Breast epithelium (tissue), 4 donors: ENCODE data around the gene CEACAM16. TPM values are rescaled to one million over a fixed set of nuclear protein-coding genes. Genes with fewer than 3 reads are reported as not detected.

Experiments used
- DNase-seq, 2 donors: peaks; one replicate each; pipeline ENCODE4 v3.0.0-alpha.2; 2019; ENCODE audit warnings: low spot score in 2 of 2
- H3K27ac ChIP-seq, 2 donors: fragments of 200-600 bp; sonication (generic) in 1 of 2; one replicate each; pipeline ENCODE4 v1.5.1; 2016 to 2019; ENCODE audit warnings: mild to moderate bottlenecking in 1 of 2
- H3K27me3 ChIP-seq, 2 donors: fragments of 200-600 bp; sonication (generic) in 1 of 2; one replicate each; pipeline versions ENCODE4 v1.5.1 to v1.6.0; 2017 to 2019; ENCODE audit warnings: control low read depth in 1 of 2, mild to moderate bottlenecking in 1 of 2
- H3K36me3 ChIP-seq: fragments of 200-600 bp; one replicate; pipeline ENCODE4 v1.5.1; 2019
- H3K4me1 ChIP-seq, 2 donors: fragments of 200-600 bp; sonication (generic); one replicate each; pipeline ENCODE4 v1.5.1; 2016 to 2019; ENCODE audit warnings: control low read depth in 1 of 2
- H3K4me3 ChIP-seq, 3 donors: fragments of 200-600 bp; sonication (generic); 1 replicate in 2 of 3; 2 replicates in 1 of 3; pipeline ENCODE4 v1.5.1; 2016 to 2019; ENCODE audit warnings: mild to moderate bottlenecking in 3 of 3, moderate library complexity in 2 of 3
- H3K9me3 ChIP-seq, 2 donors: fragments of 200-600 bp; sonication (generic) in 1 of 2; one replicate each; pipeline ENCODE4 v1.5.1; 2016 to 2019; ENCODE audit warnings: control low read depth in 1 of 2
- CTCF ChIP-seq, 3 donors: fragments of 450-650 bp; IDR thresholded peaks; one replicate each; pipeline ENCODE4 v1.5.1; 2016 to 2017; ENCODE audit warnings: antibody characterized with exemption in 3 of 3, mild to moderate bottlenecking in 3 of 3, moderate library complexity in 3 of 3
- POLR2A ChIP-seq: fragments of 450-650 bp; IDR thresholded peaks from one replicate; pipeline ENCODE4 v1.6.1; 2016; ENCODE audit warnings: antibody characterized with exemption, mild to moderate bottlenecking, moderate library complexity
- POLR2AphosphoS5 ChIP-seq, 3 donors: sonication (generic); formaldehyde crosslinking; IDR thresholded peaks; one replicate each; pipeline ENCODE4 v1.6.1; 2017; ENCODE audit warnings: antibody characterized with exemption in 3 of 3
- intact Hi-C: fragments of 100-400 bp; cut with DNase I; formaldehyde crosslinking; loops from one replicate; pipeline ENCODE4 v1.15.1; 2023; ENCODE audit warnings: low total_unique reads
- total RNA-seq, 3 donors: library from RNA; depleted of rRNA; stranded (reverse); fragments of >200 nt; gene quantifications; one replicate each; pipeline ENCODE4 v1.1.0, GENCODE V29; 2016

The CEACAM16 gene
- total RNA-seq, 3 donors from 2014 or later: not detected

- no peaks in the 10 kb centered on the region for H3K9me3 ChIP-seq
- H3K4me3 ChIP-seq: peak overlapping the region; percentile 76 to 95 (median 76)
- intact Hi-C loops: no loop called here
- peak overlapping the region; percentile 91 to 96 for H3K27ac ChIP-seq
- peaks cover 10 to 23% of the 10 kb centered on the region in 2 donors for H3K4me1 ChIP-seq
- H3K27me3 ChIP-seq: no peaks in the 10 kb centered on the region
- TF ChIP-seq POLR2AphosphoS5 (IDR thresholded peaks at IDR 0.05): no peak
- TF ChIP-seq CTCF (IDR thresholded peaks at IDR 0.05): no peak
- no peak for TF ChIP-seq POLR2A
- no peak for DNase-seq
- H3K36me3 ChIP-seq: no peaks in the 10 kb centered on the region
Observed at GRCh38 chr19:44749994-44750393, 51.0 kb downstream of the CEACAM16 start.

GRCh38 chr19:44752123-44752815, 53.3 kb downstream of the CEACAM16 start:
- no peaks in the 10 kb centered on the region for H3K36me3 ChIP-seq
- peak overlapping the region; percentile 86 to 95 for H3K27ac ChIP-seq
- no peaks in the 10 kb centered on the region for H3K27me3 ChIP-seq
- peak overlapping the region in 2 of 3 donors; percentile 51 to 72 for H3K4me3 ChIP-seq
- DNase-seq: no peak
- H3K4me1 ChIP-seq: peaks cover 23 to 37% of the 10 kb centered on the region in 2 donors
- H3K9me3 ChIP-seq: no peaks in the 10 kb centered on the region
- TF ChIP-seq CTCF (IDR thresholded peaks at IDR 0.05) (no peak), POLR2AphosphoS5 (IDR thresholded peaks at IDR 0.05) (no peak), POLR2A (no peak)
- intact Hi-C loops: no loop called here

GRCh38 chr19:44752816-44753625, 54.1 kb downstream of the CEACAM16 start:
- no peaks in the 10 kb centered on the region for H3K36me3 ChIP-seq
- peaks cover 23 to 37% of the 10 kb centered on the region in 2 donors for H3K4me1 ChIP-seq
- H3K27ac ChIP-seq: peak overlapping the region; percentile 86 to 95
- no peak for TF ChIP-seq CTCF (IDR thresholded peaks at IDR 0.05)
- no peak for TF ChIP-seq POLR2A
- TF ChIP-seq POLR2AphosphoS5 (IDR thresholded peaks at IDR 0.05): peak; percentile 32 to 93 (median 35)
- H3K4me3 ChIP-seq: peak overlapping the region; percentile 40 to 72 (median 51)
- intact Hi-C loops: no loop called here
- H3K27me3 ChIP-seq: no peaks in the 10 kb centered on the region
- no peaks in the 10 kb centered on the region for H3K9me3 ChIP-seq
- peak; percentile 74 to 86 for DNase-seq

GRCh38 chr19:44753626-44753931, 54.6 kb downstream of the CEACAM16 start:
- TF ChIP-seq CTCF (IDR thresholded peaks at IDR 0.05) (no peak), POLR2AphosphoS5 (IDR thresholded peaks at IDR 0.05) (no peak), POLR2A (no peak)
- intact Hi-C loops: no loop called here

More at GRCh38 chr19:44753626-44753931, 54.6 kb downstream of the CEACAM16 start:
- no peaks in the 10 kb centered on the region for H3K36me3 ChIP-seq
- peaks cover 23 to 37% of the 10 kb centered on the region in 2 donors for H3K4me1 ChIP-seq
- peak overlapping the region; percentile 40 to 72 (median 51) for H3K4me3 ChIP-seq
- H3K27ac ChIP-seq: peak overlapping the region; percentile 86 to 95
- no peaks in the 10 kb centered on the region for H3K9me3 ChIP-seq
- H3K27me3 ChIP-seq: no peaks in the 10 kb centered on the region
- DNase-seq: no peak
